Esophagus muscularis mucosa (tissue), 4 donors: Measurements from ENCODE around the gene C13orf42. TPM values are rescaled to one million over a fixed set of nuclear protein-coding genes. Genes with fewer than 3 reads are reported as not detected.

Experiments
- DNase-seq: peaks from one replicate; pipeline ENCODE4 v3.0.0-alpha.2; 2017; ENCODE audit errors: extremely low spot score
- H3K27ac ChIP-seq, 4 donors: fragments of 200-600 bp; sonication (generic); replicated peaks in 1 of 4; 1 replicate in 3 of 4; 2 replicates in 1 of 4; pipeline ENCODE4 v1.5.1; 2016 to 2019; ENCODE audit warnings: mild to moderate bottlenecking in 1 of 4
- H3K27me3 ChIP-seq, 4 donors: fragments of 200-600 bp; sonication (generic); one replicate each; pipeline versions ENCODE4 v1.5.1 to v1.6.0; 2016 to 2019
- H3K36me3 ChIP-seq, 4 donors: fragments of 200-600 bp; sonication (generic); one replicate each; pipeline ENCODE4 v1.5.1; 2016 to 2019
- H3K4me1 ChIP-seq, 4 donors: fragments of 200-600 bp; sonication (generic); one replicate each; pipeline ENCODE4 v1.5.1; 2016 to 2019
- H3K4me3 ChIP-seq, 4 donors: fragments of 200-600 bp; sonication (generic); 1 replicate in 2 of 4; 2 replicates in 2 of 4; pipeline ENCODE4 v1.5.1; 2016 to 2019; ENCODE audit warnings: mild to moderate bottlenecking in 4 of 4, moderate library complexity in 1 of 4
- H3K9me3 ChIP-seq, 4 donors: fragments of 200-600 bp; sonication (generic); 1 replicate in 3 of 4; 2 replicates in 1 of 4; pipeline ENCODE4 v1.5.1; 2016 to 2019
- CTCF ChIP-seq, 3 experiments: fragments of 200-600 bp in 2 of 3; fragments of 450-650 bp in 1 of 3; sonication (generic) in 2 of 3; IDR thresholded peaks; one replicate each; pipeline ENCODE4 v1.5.1; 2017 to 2019; ENCODE audit warnings: antibody characterized with exemption in 3 of 3, mild to moderate bottlenecking in 2 of 3, moderate library complexity in 1 of 3
- EP300 ChIP-seq: sonication (generic); formaldehyde crosslinking; IDR thresholded peaks from one replicate; pipeline ENCODE4 v1.6.1; 2017; ENCODE audit warnings: antibody characterized with exemption
- POLR2A ChIP-seq: fragments of 450-650 bp; IDR thresholded peaks from one replicate; pipeline ENCODE4 v1.6.1; 2017; ENCODE audit warnings: antibody characterized with exemption, moderate library complexity, mild to moderate bottlenecking, low read depth
- POLR2AphosphoS5 ChIP-seq, 2 donors: sonication (generic); formaldehyde crosslinking; IDR thresholded peaks; one replicate each; pipeline ENCODE4 v1.6.1; 2017; ENCODE audit warnings: antibody characterized with exemption in 2 of 2
- WGBS: methylation state at CpG from one replicate; pipeline ENCODE4 v1.1.5; 2018; 5-methylcytosine and 5-hydroxymethylcytosine counted together
- intact Hi-C: fragments of 100-400 bp; cut with DNase I; formaldehyde crosslinking; loops from one replicate; pipeline ENCODE4 v1.15.1; 2023
- total RNA-seq, 4 donors: library from RNA; depleted of rRNA; stranded (reverse); fragments of >200 nt; gene quantifications; one replicate each; pipeline versions ENCODE4 v1.1.0 to v1.2.1, GENCODE V29; 2016

The C13orf42 gene
- total RNA-seq, 4 donors from 2014 or later, result not detected

GRCh38 chr13:51067210-51067701 lies 43.8 kb downstream of the C13orf42 start:
- Histone ChIP-seq H3K9me3 (no peaks in the 10 kb centered on the region), H3K4me3 (no peak overlapping the region), H3K27ac (no peak overlapping the region), H3K27me3 (peaks cover 0 to 11% (median 0%) of the 10 kb centered on the region in 4 donors), H3K36me3 (no peaks in the 10 kb centered on the region), H3K4me1 (peaks cover 3 to 17% (median 9%) of the 10 kb centered on the region in 4 donors)
- 71% methylated on average over 9 of the region's 9 CpGs for WGBS
- intact Hi-C loops, result loop anchor here (5.0 kb wide), 1 partner anchor 75 kb away; no protein-coding TSS in a partner anchor
- DNase-seq, result no peak
- TF ChIP-seq POLR2A (no peak), CTCF (IDR thresholded peaks at IDR 0.05) (no peak), EP300 (no peak), POLR2AphosphoS5 (IDR thresholded peaks at IDR 0.05) (no peak)

- intact Hi-C loops, result loop anchor here (5.0 kb wide), 1 partner anchor 74 kb away; no protein-coding TSS in a partner anchor
These were observed 44.8 kb downstream of the C13orf42 start for GRCh38 chr13:51066091-51066831.

GRCh38 chr13:51065372-51066090 lies 45.5 kb downstream of the C13orf42 start:
- no peak for DNase-seq
- Histone ChIP-seq H3K36me3 (no peaks in the 10 kb centered on the region), H3K27me3 (peaks cover 0 to 11% (median 0%) of the 10 kb centered on the region in 4 donors), H3K4me1 (peaks cover 3 to 17% (median 9%) of the 10 kb centered on the region in 4 donors), H3K9me3 (no peaks in the 10 kb centered on the region), H3K4me3 (no peak overlapping the region), H3K27ac (peak overlapping the region in 1 of 4 donors; percentile 16)
- 76% methylated on average over 10 of the region's 10 CpGs for WGBS
- no peak for TF ChIP-seq EP300
- TF ChIP-seq POLR2AphosphoS5 (IDR thresholded peaks at IDR 0.05), result no peak
- no peak for TF ChIP-seq CTCF (IDR thresholded peaks at IDR 0.05)
- TF ChIP-seq POLR2A, result no peak
- intact Hi-C loops, result loop anchor here (5.0 kb wide), 1 partner anchor 73 kb away; no protein-coding TSS in a partner anchor

More at GRCh38 chr13:51066091-51066831, 44.8 kb downstream of the C13orf42 start:
- peaks cover 3 to 17% (median 9%) of the 10 kb centered on the region in 4 donors for H3K4me1 ChIP-seq
- H3K36me3 ChIP-seq, result no peaks in the 10 kb centered on the region
- H3K4me3 ChIP-seq, result no peak overlapping the region
- no peak for DNase-seq
- no peaks in the 10 kb centered on the region for H3K9me3 ChIP-seq
- H3K27ac ChIP-seq, result peak overlapping the region in 1 of 4 donors; percentile 52
- 61% methylated on average over 13 of the region's 15 CpGs for WGBS
- TF ChIP-seq EP300, result no peak
- no peak for TF ChIP-seq POLR2AphosphoS5 (IDR thresholded peaks at IDR 0.05)
- TF ChIP-seq POLR2A, result no peak
- no peak for TF ChIP-seq CTCF (IDR thresholded peaks at IDR 0.05)
- H3K27me3 ChIP-seq, result peaks cover 0 to 11% (median 0%) of the 10 kb centered on the region in 4 donors

GRCh38 chr13:51064753-51065152 lies 46.3 kb downstream of the C13orf42 start:
- whole genome bisulfite sequencing, result 100% methylated on average over 2 of the region's 4 CpGs
- Histone ChIP-seq H3K9me3 (no peaks in the 10 kb centered on the region), H3K36me3 (no peaks in the 10 kb centered on the region), H3K27ac (no peak overlapping the region), H3K4me1 (peaks cover 1 to 12% (median 6%) of the 10 kb centered on the region in 4 donors), H3K4me3 (no peak overlapping the region), H3K27me3 (peaks cover 0 to 11% (median 0%) of the 10 kb centered on the region in 4 donors)
- DNase-seq, result no peak
- TF ChIP-seq POLR2AphosphoS5 (IDR thresholded peaks at IDR 0.05) (no peak), POLR2A (no peak), CTCF (IDR thresholded peaks at IDR 0.05) (no peak)
- intact Hi-C loops, result loop anchor here (5.0 kb wide), 1 partner anchor 72 kb away; no protein-coding TSS in a partner anchor
